ENCODE results near the gene TSPAN10.
"Not testable (repeated sequence)": the region's sequence is repeated elsewhere in the genome, so short reads cannot be mapped to it uniquely, and the experiment has no call there.

TSPAN10 gene

DNA sequence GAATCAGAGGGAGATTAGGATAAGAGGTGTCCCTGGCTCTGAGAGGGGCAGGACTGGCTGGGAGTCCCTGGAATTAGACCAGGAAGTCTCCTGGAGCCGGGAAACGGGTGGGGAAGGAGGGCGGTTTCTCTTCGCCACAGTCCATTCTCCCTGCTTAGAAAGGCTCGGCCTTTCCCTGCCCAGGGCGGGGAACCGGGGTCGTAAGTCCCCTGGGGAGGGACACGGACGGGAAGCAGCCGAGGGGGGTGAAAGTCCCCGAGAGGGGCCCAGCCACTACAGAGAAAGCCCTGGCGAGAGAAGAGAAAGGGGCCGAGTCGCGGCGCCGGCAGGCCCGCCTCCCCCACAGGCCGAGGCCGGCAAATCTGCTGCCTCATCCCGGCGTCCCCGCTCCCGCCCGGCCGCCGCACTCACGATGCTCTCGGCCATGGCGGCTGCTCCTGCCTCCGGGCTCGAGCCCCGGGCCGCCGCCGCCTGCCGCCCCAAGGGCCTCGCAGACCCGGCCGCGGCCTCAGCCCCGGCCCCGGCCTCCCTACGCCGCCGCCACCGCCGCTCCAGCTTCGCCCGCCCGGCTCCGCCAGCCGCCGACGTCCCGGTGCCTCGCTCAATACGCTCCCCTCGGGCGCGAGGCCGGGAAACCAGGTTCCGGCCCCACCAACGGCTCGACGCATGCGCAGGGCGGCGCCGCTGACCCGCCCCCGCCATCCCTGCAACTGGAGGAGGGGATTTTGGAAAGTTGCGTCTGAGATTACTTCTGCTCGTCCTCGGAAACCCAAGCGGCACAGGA lies at the start of gene TSPAN10, which contains the start of gene NPLOC4:
Gene TSPAN10 (plus strand): TSS at position 692 of the 784 bp plus-strand sequence. CDS start 5,217 bp downstream, outside the sequence.
Gene NPLOC4 (minus strand): TSS at position 608 of the 784 bp plus-strand sequence. CDS start 182 bp downstream, at position 426.
- DNase-seq (ENCODE audit: low spot score) = peak; percentile 75

DNA sequence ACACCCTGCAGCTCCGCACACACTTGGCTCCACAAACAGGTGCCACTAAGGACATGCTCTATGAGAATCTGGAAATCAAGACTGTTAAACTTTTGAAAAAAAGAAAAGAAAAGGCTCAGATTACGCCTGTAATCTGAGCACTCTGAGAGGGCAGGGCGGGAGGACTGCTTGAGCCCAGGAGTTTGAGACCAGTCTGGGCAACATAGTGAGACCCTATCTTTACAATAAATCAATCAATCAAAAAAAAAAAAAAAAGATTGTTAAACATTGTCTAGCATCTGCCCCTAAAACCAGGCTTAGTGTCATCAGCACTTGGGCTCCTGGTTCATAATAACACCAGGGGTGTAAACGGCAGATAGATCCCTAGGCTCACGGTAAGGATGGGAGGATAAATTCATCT lies 47.4 kb upstream of the TSPAN10 start:
- DNase-seq (ENCODE audit: low spot score) = no peak

DNA sequence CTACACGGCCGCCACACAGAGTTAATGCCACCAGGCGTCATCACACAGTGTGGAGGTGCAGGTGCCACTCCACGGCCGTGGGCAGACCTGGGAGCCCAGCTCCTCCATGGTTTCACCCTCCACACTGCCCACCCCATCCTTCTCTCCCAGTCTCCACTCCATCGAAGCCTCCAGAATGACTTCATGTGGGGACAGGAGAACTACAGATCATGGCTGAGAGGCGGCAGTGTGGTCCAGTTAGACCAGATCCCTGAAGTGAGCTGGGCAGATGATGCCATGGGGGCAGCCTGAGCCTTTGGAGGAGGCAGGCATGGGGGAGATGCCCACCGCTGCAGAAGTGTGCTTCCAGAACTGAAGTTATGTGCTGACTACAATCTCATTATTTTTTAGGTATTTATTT lies 46.9 kb upstream of the TSPAN10 start:
- DNase-seq (ENCODE audit: low spot score) = no peak

GRCh38 chr17:81591971-81592370 lies 45.0 kb upstream of the TSPAN10 start:
- no peak for DNase-seq (ENCODE audit: low spot score)

- DNase-seq (ENCODE audit: low spot score) = no peak
These were observed 43.7 kb upstream of the TSPAN10 start for GRCh38 chr17:81593105-81593871.

DNA sequence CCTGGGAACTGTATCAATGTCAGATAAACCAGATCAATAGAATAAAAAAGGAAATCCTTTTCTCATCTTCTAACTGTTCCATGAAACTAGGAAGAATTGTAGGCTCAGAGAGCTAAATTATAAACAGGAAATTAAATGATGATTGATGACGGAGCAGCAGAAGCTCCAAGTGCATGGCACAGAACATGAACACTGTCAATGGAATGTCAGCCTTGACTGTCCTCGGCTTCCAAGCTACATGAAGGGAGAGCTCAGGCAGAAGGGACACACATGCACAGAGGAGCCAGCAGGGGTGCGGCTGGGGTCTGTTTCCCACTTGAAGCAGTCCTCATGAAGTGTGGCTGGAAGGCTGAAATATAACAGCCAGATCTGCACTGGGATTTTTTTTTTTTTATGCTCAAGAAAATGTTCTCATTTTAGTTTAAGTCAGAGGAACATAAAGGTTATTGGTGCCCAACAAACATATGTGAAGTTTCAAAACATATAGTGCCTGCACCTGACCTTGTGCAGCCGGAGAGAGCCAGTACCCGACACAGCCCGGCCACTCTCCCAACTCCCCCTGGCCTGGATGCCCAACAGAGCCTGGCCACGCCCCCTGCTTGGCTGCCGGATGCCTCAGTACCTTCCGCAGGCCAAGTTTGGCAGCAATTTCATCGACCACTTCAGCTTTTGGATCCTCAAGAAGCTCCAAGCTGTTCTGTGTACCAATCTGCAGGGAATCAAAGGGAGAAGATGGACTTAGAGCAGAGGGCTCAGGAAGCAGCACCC lies 37.1 kb upstream of the TSPAN10 start:
- DNase-seq (ENCODE audit: low spot score) = no peak

DNA sequence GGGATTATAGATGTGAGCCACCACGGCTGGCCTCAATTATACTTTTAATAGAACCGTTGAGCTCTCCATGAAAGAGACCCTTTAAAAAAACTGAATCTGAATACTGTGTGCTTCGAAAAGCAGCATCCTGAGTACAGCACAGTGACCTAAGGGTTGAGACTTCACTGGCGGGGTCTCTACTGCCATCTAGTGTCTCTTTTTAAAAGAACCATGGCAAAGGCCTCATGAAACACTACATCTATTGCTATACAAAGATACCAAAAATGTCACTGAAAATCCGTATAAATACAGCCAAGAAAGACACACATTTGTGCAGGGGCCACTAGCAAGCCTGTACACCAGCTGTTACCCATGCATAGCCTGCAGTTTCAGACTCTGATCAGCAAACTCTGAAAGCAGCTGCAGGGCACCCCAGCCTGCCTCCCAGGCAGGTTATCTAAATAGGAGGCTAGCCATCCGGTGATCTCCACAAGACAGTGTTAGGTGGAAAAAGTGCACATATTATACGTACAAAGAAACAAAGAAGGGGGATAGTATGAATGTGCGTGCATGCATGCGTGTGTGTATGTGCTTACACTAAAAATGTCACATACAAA lies 35.4 kb upstream of the TSPAN10 start:
- peak; percentile 80 for DNase-seq (ENCODE audit: low spot score)

- no peak for DNase-seq (ENCODE audit: low spot score)
These were observed 33.0 kb upstream of the TSPAN10 start for GRCh38 chr17:81603846-81604610.

DNA sequence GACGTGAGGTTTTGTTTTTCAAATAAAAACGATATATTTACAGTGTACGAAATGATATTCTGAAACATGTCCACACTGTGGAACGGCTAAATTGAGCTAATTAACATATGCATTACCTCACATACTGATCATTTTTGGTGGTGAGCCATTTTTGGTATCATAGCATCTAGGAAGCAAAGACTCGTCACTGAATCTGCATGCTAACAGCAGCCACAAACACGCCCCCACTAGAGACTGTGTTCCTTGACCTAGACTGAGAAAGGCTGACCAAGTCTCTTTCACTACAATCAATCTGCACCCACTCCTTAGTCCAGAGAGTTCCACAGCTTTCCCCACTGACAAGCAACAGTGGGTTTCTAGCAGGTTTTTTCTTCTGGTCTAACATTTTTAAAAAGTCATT lies 29.6 kb upstream of the TSPAN10 start:
- no peak for DNase-seq (ENCODE audit: low spot score)

DNA sequence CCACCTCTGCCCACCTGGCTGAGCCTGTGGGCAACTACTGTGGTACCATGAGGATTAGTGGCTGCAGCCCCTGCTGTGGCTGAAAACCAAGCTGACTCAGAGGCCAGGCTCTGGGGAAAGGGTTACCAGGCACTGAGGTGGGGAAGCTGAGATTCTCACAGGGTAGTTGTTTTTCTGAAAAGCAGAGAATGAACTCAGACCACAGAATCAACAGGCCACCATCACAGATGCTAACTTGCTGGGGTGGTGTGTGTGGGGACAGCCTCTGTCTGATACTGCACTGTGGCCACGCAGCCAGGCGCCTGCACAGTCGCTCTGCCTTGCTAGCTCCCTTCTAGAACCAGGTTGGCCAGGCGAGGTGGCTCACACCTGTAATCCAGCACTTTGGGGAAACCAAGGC lies 28.9 kb upstream of the TSPAN10 start:
- DNase-seq (ENCODE audit: low spot score) = no peak

GRCh38 chr17:81608605-81609004 lies 28.4 kb upstream of the TSPAN10 start:
- DNase-seq (ENCODE audit: low spot score) = no peak

DNA sequence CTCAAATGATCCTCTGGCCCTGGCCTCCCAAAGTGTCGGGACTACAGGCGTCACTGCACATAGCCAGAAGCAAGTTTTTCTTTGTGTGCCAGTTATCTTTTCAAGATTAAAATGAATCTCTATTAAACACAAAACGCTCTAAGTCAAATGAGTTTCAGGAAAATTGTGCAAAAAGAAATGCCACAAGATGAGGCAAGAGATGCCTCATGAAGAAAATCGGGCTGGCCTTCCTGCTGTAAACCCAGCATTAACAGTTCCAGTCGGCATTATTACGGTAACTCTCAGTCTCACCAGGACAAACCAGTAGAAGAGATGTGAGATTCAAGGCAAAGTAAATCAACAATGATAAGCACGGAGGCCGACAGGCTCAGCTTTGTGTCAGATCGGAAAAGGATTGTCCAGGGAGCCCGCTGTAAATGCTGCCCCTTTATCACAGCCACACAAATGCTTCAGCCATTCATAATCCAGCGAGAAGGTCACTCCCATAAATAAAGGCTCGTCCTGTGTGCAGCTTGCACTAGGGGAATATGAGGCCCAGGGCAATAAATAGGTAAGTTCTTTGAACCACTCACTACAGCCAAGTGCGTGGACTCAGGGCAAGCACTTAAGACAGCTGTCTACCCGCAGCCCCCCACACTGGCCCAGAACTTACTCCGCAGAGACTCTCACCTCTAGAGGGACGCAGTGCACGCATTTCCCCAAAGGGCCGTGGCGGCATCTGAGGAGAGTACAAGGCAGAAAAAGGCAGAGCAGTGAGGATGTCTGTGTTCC lies 27.3 kb upstream of the TSPAN10 start:
- no peak for DNase-seq (ENCODE audit: low spot score)

- DNase-seq (ENCODE audit: low spot score) = no peak
These were observed 24.6 kb upstream of the TSPAN10 start for GRCh38 chr17:81612172-81612970.

GRCh38 chr17:81615401-81615930 lies 21.5 kb upstream of the TSPAN10 start:
- DNase-seq (ENCODE audit: low spot score) = no peak

GRCh38 chr17:81616877-81617276 lies 20.1 kb upstream of the TSPAN10 start:
- no peak for DNase-seq (ENCODE audit: low spot score)

DNA sequence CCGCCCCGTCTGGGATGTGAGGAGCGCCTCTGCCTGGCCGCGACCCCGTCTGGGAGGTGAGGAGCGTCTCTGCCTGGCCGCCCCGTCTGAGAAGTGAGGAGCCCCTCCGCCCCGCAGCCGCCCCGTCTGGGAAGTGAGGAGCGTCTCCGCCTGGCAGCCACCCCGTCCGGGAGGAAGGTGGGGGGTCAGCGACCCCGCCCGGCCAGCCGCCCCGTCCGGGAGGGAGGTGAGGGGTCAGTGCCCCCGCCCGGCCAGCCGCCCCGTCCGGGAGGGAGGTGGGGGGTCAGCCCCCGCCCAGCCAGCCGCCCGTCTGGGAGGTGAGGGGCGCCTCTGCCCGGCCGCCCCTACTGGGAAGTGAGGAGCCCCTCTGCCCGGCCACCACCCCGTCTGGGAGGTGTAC lies 18.7 kb upstream of the TSPAN10 start:
- not testable (repeated sequence) for DNase-seq (ENCODE audit: low spot score)

DNA sequence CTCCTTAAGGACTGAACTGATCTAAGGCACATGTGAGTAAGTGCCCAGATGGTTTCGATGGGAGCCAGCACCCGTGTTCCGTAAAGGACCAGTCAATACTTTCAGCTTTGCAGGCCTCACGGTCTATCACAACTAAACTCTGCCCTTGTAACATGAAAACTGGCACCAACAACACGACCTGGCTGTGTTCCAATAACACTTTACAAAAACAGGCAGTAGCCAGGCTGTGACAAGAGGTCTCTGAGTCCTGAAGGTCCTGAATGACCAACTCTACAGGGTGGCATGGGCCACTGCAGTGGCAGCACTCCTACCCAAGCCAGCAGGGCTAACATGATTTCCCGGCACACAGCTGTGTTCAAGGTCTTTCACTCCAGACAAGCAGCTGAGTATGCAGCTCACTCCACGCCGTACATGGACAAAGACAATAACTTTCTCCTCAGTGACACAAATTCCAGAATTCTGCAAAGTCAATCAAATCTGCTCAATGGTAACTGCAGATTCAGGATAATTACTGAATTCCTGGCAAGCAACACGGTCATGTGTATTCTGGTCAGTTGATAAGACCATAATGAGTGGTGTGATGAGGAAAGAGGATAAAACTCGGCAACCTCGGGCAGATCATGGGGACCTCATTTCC lies 15.4 kb upstream of the TSPAN10 start:
- no peak for DNase-seq (ENCODE audit: low spot score)

DNA sequence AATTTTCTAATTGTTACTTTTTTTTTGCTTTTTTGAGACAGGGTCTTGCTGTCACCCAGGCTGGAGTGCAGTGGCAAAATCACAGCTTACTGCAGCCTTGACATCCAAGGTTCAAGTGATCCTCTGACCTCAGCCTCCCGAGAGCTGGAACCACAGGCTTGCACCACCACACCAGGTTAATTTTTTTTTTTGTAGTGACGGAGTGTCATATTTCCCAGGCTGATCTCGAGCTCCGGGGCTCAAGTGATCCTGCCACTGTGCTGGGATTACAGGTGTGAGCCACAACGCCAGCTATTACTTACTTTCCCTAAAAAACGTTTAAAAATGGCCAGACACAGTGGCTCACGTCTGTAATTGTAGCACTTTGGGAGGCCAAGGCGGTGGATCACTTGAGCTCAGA lies 6.7 kb upstream of the TSPAN10 start:
- DNase-seq (ENCODE audit: low spot score) = no peak

- no peak for DNase-seq (ENCODE audit: low spot score)
These were observed 5.5 kb upstream of the TSPAN10 start for GRCh38 chr17:81631482-81631881.
